Central memory CD4-positive, alpha-beta T cell (primary cell): ENCODE results near the gene ISLR2.

Experiments used
- DNase-seq: peaks from one replicate; pipeline ENCODE4 v3.0.0; 2022

Gene ISLR2

DNA sequence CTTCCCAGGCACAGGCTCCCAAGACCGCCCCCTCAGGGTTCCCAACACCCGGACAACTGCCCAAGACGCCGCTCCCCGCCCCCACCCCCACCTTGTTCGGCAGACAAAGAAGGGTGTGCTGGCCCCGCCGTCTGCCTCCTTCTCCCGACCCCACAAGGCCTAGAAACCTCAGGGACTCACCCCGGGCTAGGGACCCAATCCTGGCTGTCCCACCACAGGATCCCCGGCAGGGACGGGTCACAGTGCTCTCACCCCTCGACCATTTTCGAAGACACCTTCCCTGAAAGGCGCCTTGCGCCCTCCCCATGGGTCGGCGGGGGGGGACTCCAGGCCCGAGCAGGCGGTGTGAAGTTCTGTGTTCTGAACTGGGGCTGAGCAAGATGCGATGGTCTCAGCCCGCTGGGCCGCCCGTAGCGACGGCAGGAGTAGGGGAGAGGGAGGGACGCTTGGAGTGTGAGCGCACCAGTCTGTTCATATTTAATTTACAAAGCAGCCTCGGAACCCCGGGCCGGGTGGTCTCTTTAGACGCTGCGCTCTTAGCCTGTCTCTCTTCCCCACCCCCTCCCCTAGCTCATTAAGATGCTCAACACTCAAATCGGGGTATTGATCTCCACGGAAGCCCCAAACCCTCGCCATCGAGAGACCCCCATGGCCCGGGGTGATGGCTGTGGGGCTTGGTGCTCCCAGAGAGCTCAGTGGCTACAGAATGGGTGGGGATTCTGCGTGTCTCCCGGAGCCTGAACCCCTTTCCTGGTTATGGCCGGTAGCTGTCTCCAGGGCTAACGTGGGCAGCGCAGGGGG lies 1.4 kb upstream of the ISLR2 start:
- DNase-seq, result no peak

GRCh38 chr15:74129586-74130154 lies 716 bp upstream of the ISLR2 start:
- DNase-seq, result no peak

GRCh38 chr15:74130849-74131627 lies 652 bp downstream of the ISLR2 start:
- no peak for DNase-seq

GRCh38 chr15:74131628-74132413 lies 1.4 kb downstream of the ISLR2 start:
- no peak for DNase-seq

- DNase-seq, result no peak
Observed at GRCh38 chr15:74132681-74133651, 2.6 kb downstream of the ISLR2 start.

GRCh38 chr15:74133694-74134386 lies 3.5 kb downstream of the ISLR2 start:
- no peak for DNase-seq

GRCh38 chr15:74134387-74135027 lies 4.1 kb downstream of the ISLR2 start:
- no peak for DNase-seq

DNA sequence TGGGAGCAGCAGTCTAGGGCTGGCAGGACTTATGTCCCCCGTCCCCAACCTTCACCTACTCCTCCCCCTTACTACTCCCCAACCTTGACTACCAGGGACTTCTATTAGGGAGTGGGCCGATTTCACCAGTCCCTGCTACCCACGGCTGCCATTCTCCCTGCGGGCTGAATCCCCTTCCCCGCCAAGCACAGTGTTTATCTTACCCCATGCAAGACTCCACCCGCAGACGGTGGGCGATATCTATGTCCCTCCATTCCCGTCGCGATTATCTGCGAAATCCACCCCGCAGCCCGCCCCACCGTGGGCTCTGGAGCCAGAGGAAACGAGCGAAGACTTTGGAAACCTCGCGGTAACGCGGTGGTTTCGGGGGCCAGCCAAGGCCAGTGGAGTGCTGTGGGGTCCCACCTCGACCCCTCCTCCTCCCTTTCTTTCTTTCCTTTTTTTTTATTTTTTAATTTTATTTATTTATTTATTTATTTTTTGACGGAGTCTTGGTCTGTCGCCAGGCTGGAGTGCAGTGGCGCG lies 4.7 kb downstream of the ISLR2 start:
- no peak for DNase-seq

DNA sequence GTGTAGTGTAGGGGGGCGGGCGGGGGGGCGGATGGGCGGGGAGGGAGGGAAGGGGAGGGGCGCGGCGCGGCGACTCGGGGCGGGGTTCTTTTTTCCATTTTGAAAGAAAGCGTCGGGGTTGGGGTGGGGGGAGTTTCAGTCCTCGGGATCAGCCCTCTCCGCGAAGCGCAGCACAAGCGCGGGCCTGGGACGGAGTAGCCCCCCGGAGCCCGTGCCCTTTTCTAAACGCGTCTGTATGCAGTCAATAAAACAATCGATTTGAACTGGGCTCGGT lies 6.1 kb downstream of the ISLR2 start:
- DNase-seq, result no peak

GRCh38 chr15:74136814-74137536 lies 6.6 kb downstream of the ISLR2 start:
- no peak for DNase-seq

DNA sequence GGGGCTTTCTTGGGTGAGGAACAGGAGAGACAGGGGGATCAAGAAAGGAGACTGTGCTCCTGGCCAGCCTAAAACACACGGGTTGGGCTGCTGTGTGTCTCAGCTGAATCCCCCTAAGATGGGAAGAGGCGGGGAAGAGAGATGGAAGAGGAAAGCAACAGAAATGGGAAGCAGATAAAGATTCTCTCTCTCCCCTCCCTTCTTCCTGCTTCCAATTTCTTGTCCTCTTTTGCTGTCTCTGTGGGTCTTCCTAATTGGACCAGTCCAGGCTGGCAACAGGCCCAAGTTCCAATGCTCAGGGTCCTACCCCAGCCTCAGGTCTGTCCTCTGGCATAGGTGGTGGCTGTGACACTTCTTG lies 7.1 kb downstream of the ISLR2 start:
- DNase-seq, result no peak

- DNase-seq, result no peak
Observed at GRCh38 chr15:74138642-74139041, 8.3 kb downstream of the ISLR2 start.

- DNase-seq, result no peak
Observed at GRCh38 chr15:74141591-74141990, 11.2 kb downstream of the ISLR2 start.

DNA sequence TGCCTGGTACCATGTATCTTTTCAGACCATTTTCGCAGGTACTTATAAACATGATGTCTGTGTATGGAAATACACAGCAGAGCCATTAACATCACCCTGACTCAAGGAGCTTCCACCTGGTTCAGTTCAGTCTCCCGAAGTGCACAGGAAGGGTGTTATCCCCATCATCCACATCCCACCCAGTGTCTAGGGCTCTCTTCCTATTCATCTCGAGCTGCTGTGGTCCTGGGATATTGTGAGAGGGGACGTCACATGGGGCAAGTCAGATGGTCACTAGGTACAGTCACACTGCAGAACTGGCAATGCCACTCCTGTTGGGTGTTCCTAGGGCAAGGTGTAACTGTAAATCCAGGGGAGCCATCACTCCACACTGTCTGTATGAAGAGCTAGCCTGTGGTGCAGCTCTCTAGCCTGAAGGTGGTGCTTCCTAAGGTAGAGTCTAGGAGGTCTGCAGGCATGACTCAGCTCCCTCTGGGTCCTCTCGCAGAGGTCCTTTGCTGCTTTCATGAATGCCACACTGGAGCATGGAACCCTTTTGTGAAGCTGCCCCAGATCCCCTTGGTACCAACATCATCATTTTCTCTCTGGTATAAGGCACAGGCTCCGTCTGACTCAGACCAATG lies 13.9 kb downstream of the ISLR2 start:
- DNase-seq, result no peak

- no peak for DNase-seq
Observed at GRCh38 chr15:74146277-74146800, 16.0 kb downstream of the ISLR2 start.

- no peak for DNase-seq
Observed at GRCh38 chr15:74147051-74147450, 16.7 kb downstream of the ISLR2 start.

DNA sequence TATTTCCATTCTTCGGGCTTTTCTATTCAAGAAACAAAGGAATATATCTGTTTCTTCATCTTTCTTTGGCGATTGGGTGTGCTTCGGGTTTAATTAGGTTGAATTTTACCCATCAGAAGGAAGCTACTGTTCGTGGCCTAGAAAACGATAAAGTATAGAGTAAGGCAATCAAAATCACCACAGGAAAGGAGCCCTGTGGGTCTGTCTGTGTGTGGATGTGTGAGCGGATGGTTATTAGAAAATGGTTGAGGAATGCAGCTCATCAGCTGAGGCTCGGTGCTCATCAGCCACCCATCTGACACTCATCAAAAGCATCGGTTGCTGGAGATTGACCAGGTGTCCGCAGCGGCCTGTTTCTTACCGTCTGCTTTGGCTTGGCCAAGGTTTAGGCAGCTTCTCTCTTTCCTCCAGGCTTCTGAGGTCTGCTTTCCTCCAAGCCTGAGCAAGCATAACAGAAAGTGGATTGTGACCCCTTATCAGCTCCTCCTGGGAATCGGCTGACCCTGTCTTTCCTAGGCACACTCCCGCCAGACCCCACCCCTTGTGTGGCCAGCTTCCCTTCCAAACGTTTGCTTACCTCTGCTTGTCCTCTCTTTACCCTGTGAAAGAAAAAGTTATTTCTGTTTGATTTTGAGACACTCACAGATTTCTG lies 25.5 kb downstream of the ISLR2 start:
- DNase-seq, result no peak

- no peak for DNase-seq
Observed at GRCh38 chr15:74156678-74157411, 26.5 kb downstream of the ISLR2 start.
